K562 (cell line): ENCODE results near the gene ASIC1. TPM values are rescaled to one million over a fixed set of nuclear protein-coding genes. Genes with fewer than 3 reads are reported as not detected.

Experiments used
- ATAC-seq: fragments of 200-7000 bp; cut with Tn5 transposase; 3 replicates; pipeline ENCODE4 v1.9.1; 2020; ENCODE audit warnings: moderate library complexity
- BruUV-seq: library from RNA; stranded (reverse); fragments of 400-500 nt; replicated peaks from 2 replicates; lab custom pipeline; 2021; lab: Mats Ljungman, UMichigan
- CTCF ChIA-PET: fragments of 300-600 bp; formaldehyde crosslinking; extraction: SDS; loops from one replicate; lab custom pipeline; 2021; ENCODE audit warnings: low intra/inter-chr PET ratio; lab: Yijun Ruan, JAX
- POLR2A ChIA-PET: fragments of 300-600, 350-650 bp; sonication (Branson Sonifier 250); formaldehyde crosslinking; extraction: SDS; loops from one replicate; lab custom pipeline; 2021; ENCODE audit warnings: antibody characterized with exemption, inconsistent platforms; lab: Yijun Ruan, JAX
- DNase-seq, 4 experiments: peaks; one replicate each; pipeline versions ENCODE4 v3.0.0 to v3.0.0-alpha.2; 2011 to 2018; ENCODE audit warnings: low spot score in 3 of 4, mixed read lengths in 3 of 4; ENCODE audit errors: extremely low read depth in 1 of 4
- FAIRE-seq: peaks from 2 replicates; lab custom pipeline; 2011; peaks lifted over from hg19 to GRCh38; lab: Jason Lieb, UNC
- H2AFZ ChIP-seq: 2 replicates; pipeline ENCODE4 v1.6.0; 2011; ENCODE audit warnings: low read depth, low read length, control low read depth, inconsistent platforms
- H3K27ac ChIP-seq: fragments of 200-600 bp; 3 replicates; pipeline ENCODE4 v1.8.0; 2011; ENCODE audit warnings: low read depth, mild to moderate bottlenecking, control low read depth, inconsistent platforms, low read length, moderate library complexity, mixed read lengths; ENCODE audit errors: extremely low read depth
- H3K27me3 ChIP-seq, 2 experiments: fragments of 300-600 bp in 1 of 2; 2 replicates in 1 of 2; 3 replicates in 1 of 2; pipeline versions ENCODE4 v1.6.0 to v1.8.0; 2011; ENCODE audit warnings: inconsistent platforms in 2 of 2, low read length in 2 of 2, mild to moderate bottlenecking in 1 of 2, mixed read lengths in 1 of 2, moderate library complexity in 1 of 2; ENCODE audit not compliant: control insufficient read depth in 2 of 2, insufficient read depth in 2 of 2
- H3K36me3 ChIP-seq: fragments of 300-600 bp; 3 replicates; pipeline ENCODE4 v1.8.0; 2011; ENCODE audit warnings: mild to moderate bottlenecking, low read length, inconsistent platforms; ENCODE audit not compliant: control insufficient read depth, insufficient read depth
- H3K4me1 ChIP-seq, 2 experiments: fragments of 200-600 bp in 1 of 2; replicated peaks in 1 of 2; 2 replicates in 1 of 2; 3 replicates in 1 of 2; pipeline versions ENCODE4 v1.5.1 to v1.8.0; 2011; ENCODE audit warnings: inconsistent platforms in 2 of 2, low read length in 2 of 2, mild to moderate bottlenecking in 1 of 2, mixed read lengths in 1 of 2, moderate library complexity in 1 of 2; ENCODE audit not compliant: control insufficient read depth in 2 of 2, insufficient read depth in 2 of 2
- H3K4me2 ChIP-seq: 2 replicates; pipeline ENCODE4 v1.6.1; 2011; ENCODE audit warnings: low read length, control low read depth, inconsistent platforms, mixed read lengths; ENCODE audit not compliant: insufficient read depth
- H3K4me3 ChIP-seq: fragments of 200-600 bp; sonication (generic), shearing (Covaris generic); 2 replicates; pipeline ENCODE4 v1.5.1; 2016; ENCODE audit warnings: control low read depth, inconsistent platforms
- H3K79me2 ChIP-seq: fragments of 200-600 bp; 3 replicates; pipeline ENCODE4 v1.8.0; 2011; ENCODE audit warnings: low read length, inconsistent platforms; ENCODE audit not compliant: control insufficient read depth, insufficient read depth
- H3K9ac ChIP-seq, 2 experiments: 2 replicates each; pipeline versions ENCODE4 v1.6.0 to v1.6.1; 2011; ENCODE audit warnings: low read depth in 2 of 2, low read length in 2 of 2, control low read depth in 1 of 2, inconsistent platforms in 1 of 2, mild to moderate bottlenecking in 1 of 2, mixed read lengths in 1 of 2; ENCODE audit not compliant: insufficient read depth in 1 of 2
- H3K9me1 ChIP-seq: one replicate; pipeline ENCODE4 v1.6.0; 2011; ENCODE audit warnings: inconsistent platforms, mild to moderate bottlenecking, low read length, moderate library complexity; ENCODE audit not compliant: control insufficient read depth, insufficient read depth
- H3K9me3 ChIP-seq: replicated peaks from 2 replicates; pipeline ENCODE4 v1.5.1; 2011; ENCODE audit warnings: low read depth, low read length, inconsistent platforms; ENCODE audit not compliant: control insufficient read depth, insufficient read depth
- H4K20me1 ChIP-seq: replicated peaks from 2 replicates; pipeline ENCODE4 v1.6.1; 2011; ENCODE audit warnings: low read length, inconsistent platforms, mixed read lengths; ENCODE audit not compliant: control insufficient read depth, insufficient read depth
- CREB3 ChIP-seq: fragments of 450-650 bp; conservative IDR thresholded peaks from 2 replicates; pipeline ENCODE4 v1.6.1; 2016; ENCODE audit warnings: missing genetic modification characterization, low read depth, mild to moderate bottlenecking, missing compliant biosample characterization, moderate library complexity
- HDAC2 ChIP-seq: fragments of 450-650 bp; IDR thresholded peaks from 2 replicates; pipeline ENCODE4 v1.6.1; 2016; ENCODE audit warnings: mild to moderate bottlenecking
- SIN3B ChIP-seq: fragments of 450-650 bp; IDR thresholded peaks from 2 replicates; pipeline ENCODE4 v1.6.1; 2017; ENCODE audit warnings: low read depth, mild to moderate bottlenecking, moderate library complexity
- ZNF280B ChIP-seq: fragments of 250-450 bp; sonication (Bioruptor Pico); IDR thresholded peaks from 2 replicates; pipeline ENCODE4 v1.5.1; 2021; ENCODE audit warnings: mild to moderate bottlenecking
- WGBS: fragments of 100-300 bp; shearing (Covaris generic); methylation state at CpG from one replicate; pipeline ENCODE4 v1.1.6; 2016; ENCODE audit warnings: low coverage, mixed read lengths; ENCODE audit not compliant: insufficient coverage; ENCODE audit errors: missing lambda C conversion rate; 5-methylcytosine and 5-hydroxymethylcytosine counted together
- in situ Hi-C: fragments of 300-500 bp; cut with MboI; formaldehyde crosslinking; loops from 4 replicates; pipeline ENCODE4 v1.15.0; 2018; ENCODE audit warnings: inconsistent platforms, mixed read lengths
- intact Hi-C: fragments of 100-400 bp; cut with micrococcal nuclease; formaldehyde crosslinking; loops from 2 replicates; pipeline ENCODE4 v1.14.2; 2022
- polyA plus RNA-seq, 8 experiments: library from polyadenylated mRNA; depleted of rRNA in 4 of 8; stranded (reverse) in 5 of 8; unstranded in 3 of 8; fragments of >200 nt; fragmentation: Nextera tagmentation in 2 of 8; fragmentation: Illumina TruSeq in 1 of 8; extraction: Ambion mirVana in 2 of 8; extraction: Trizol in 1 of 8; gene quantifications; 2 replicates each; pipeline versions ENCODE4 v1.2.1 to v1.2.3, GENCODE V29; 2011 to 2014; ENCODE audit warnings: inconsistent platforms in 1 of 8, missing spikeins in 1 of 8
- total RNA-seq, 7 experiments: library from RNA; depleted of rRNA in 6 of 7; stranded (reverse); fragments of >200 nt in 6 of 7; fragmentation: Illumina TruSeq in 2 of 7; extraction: Trizol in 2 of 7; gene quantifications; 2 replicates each; pipeline versions ENCODE4 v1.2.1 to v1.2.3, GENCODE V29; 2011 to 2021; ENCODE audit warnings: low replicate concordance in 1 of 7
- TF ChIP-seq, protein P1 (sequence below): fragments of 450-650 bp; IDR thresholded peaks from 2 replicates; pipeline ENCODE4 v1.6.1; 2018; ENCODE audit not compliant: partially characterized antibody

The ASIC1 gene
- total and polyA plus RNA-seq, 9 of the 15 experiments (the other 6 are each of a cell fraction or from before 2014, with no cell fraction given): 0.01 to 1.7 (median 0.45) TPM

GRCh38 chr12:50073712-50074111 lies 16.3 kb downstream of the ASIC1 start:
- FAIRE-seq: no peak
- WGBS: 43% methylated on average over 10 of the region's 10 CpGs
- Histone ChIP-seq H3K9me3 (no peaks in the 10 kb centered on the region), H3K27ac (no peak overlapping the region), H3K79me2 (no peaks in the 10 kb centered on the region), H3K9me1 (peaks cover 8% of the 10 kb centered on the region), H3K4me1 (peaks cover 24 to 25% of the 10 kb centered on the region in 2 experiments; a peak in 4 of 5 replicates), H3K4me3 (no peak overlapping the region), H4K20me1 (no peaks in the 10 kb centered on the region), H3K27me3 (peaks cover 0 to 3% of the 10 kb centered on the region in 2 experiments; a peak in 1 of 5 replicates), H3K4me2 (no peak overlapping the region), H2AFZ (no peak overlapping the region), H3K36me3 (no peaks in the 10 kb centered on the region), H3K9ac (no peak overlapping the region)
- no peak for DNase-seq
- intact Hi-C loops (no loop called here), in situ Hi-C loops (loop anchor here (5.0 kb wide), 1 partner anchor 239 kb away; no protein-coding TSS in a partner anchor)
- TF ChIP-seq ZNF280B (CRISPR knock-in tag): no peak
- no peak for TF ChIP-seq HDAC2
- TF ChIP-seq, protein P1, sequence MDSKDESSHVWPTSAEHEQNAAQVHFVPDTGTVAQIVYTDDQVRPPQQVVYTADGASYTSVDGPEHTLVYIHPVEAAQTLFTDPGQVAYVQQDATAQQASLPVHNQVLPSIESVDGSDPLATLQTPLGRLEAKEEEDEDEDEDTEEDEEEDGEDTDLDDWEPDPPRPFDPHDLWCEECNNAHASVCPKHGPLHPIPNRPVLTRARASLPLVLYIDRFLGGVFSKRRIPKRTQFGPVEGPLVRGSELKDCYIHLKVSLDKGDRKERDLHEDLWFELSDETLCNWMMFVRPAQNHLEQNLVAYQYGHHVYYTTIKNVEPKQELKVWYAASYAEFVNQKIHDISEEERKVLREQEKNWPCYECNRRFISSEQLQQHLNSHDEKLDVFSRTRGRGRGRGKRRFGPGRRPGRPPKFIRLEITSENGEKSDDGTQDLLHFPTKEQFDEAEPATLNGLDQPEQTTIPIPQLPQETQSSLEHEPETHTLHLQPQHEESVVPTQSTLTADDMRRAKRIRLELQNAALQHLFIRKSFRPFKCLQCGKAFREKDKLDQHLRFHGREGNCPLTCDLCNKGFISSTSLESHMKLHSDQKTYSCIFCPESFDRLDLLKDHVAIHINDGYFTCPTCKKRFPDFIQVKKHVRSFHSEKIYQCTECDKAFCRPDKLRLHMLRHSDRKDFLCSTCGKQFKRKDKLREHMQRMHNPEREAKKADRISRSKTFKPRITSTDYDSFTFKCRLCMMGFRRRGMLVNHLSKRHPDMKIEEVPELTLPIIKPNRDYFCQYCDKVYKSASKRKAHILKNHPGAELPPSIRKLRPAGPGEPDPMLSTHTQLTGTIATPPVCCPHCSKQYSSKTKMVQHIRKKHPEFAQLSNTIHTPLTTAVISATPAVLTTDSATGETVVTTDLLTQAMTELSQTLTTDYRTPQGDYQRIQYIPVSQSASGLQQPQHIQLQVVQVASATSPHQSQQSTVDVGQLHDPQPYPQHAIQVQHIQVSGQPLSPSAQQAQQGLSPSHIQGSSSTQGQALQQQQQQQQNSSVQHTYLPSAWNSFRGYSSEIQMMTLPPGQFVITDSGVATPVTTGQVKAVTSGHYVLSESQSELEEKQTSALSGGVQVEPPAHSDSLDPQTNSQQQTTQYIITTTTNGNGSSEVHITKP: peak; percentile 70
- no peak for TF ChIP-seq SIN3B
- no peak for TF ChIP-seq CREB3 (tag)
- no peak for ATAC-seq
- no TSS peak for BruUV-seq
- ChIA-PET POLR2A (interaction anchor here (0.5 kb wide), 1 partner anchor 211 kb away, joined by 3 read pairs; no protein-coding TSS in a partner anchor), CTCF (interaction anchor here (1.4 to 5.8 kb wide), 2 partner anchors 53 to 102 kb away, joined by 4 to 66 read pairs; no protein-coding TSS in a partner anchor)
